Small intestine (tissue), 16 donors: ENCODE results near the gene RPL36. TPM values are rescaled to one million over a fixed set of nuclear protein-coding genes. Genes with fewer than 3 reads are reported as not detected.

Source experiments
- DNase-seq, 2 donors: peaks; one replicate each; pipeline versions ENCODE4 v3.0.0 to v3.0.0-alpha.2; 2013
- FAIRE-seq: peaks from 2 replicates; lab custom pipeline; 2012; peaks lifted over from hg19 to GRCh38; lab: Jason Lieb, UNC
- H3K27ac ChIP-seq, 3 donors: one replicate each; pipeline ENCODE4 v1.5.1; 2013; ENCODE audit warnings: low read length in 2 of 3, mild to moderate bottlenecking in 2 of 3, control low read depth in 1 of 3, inconsistent platforms in 1 of 3, low read depth in 1 of 3, moderate library complexity in 1 of 3
- H3K27me3 ChIP-seq, 3 donors: one replicate each; pipeline ENCODE4 v1.6.1; 2013; ENCODE audit warnings: low read length in 3 of 3, inconsistent platforms in 1 of 3; ENCODE audit not compliant: control insufficient read depth in 3 of 3, insufficient read depth in 3 of 3
- H3K36me3 ChIP-seq, 3 donors: one replicate each; pipeline ENCODE4 v1.6.1; 2013; ENCODE audit warnings: low read length in 3 of 3, inconsistent platforms in 1 of 3, low read depth in 1 of 3, mild to moderate bottlenecking in 1 of 3, moderate library complexity in 1 of 3; ENCODE audit not compliant: control insufficient read depth in 3 of 3, insufficient read depth in 2 of 3
- H3K4me1 ChIP-seq, 3 donors: one replicate each; pipeline ENCODE4 v1.6.1; 2013; ENCODE audit warnings: low read length in 2 of 3, inconsistent platforms in 1 of 3, low read depth in 1 of 3, mild to moderate bottlenecking in 1 of 3, moderate library complexity in 1 of 3; ENCODE audit not compliant: control insufficient read depth in 3 of 3, insufficient read depth in 2 of 3
- H3K4me3 ChIP-seq, 3 donors: one replicate each; pipeline ENCODE4 v1.5.1; 2013; ENCODE audit warnings: low read length in 3 of 3, control low read depth in 1 of 3, inconsistent platforms in 1 of 3, low read depth in 1 of 3, mild to moderate bottlenecking in 1 of 3, moderate library complexity in 1 of 3
- H3K9me3 ChIP-seq, 2 donors: one replicate each; pipeline ENCODE4 v1.6.1; 2013; ENCODE audit warnings: low read depth in 1 of 2, low read length in 1 of 2; ENCODE audit not compliant: control insufficient read depth in 2 of 2, insufficient read depth in 1 of 2
- WGBS, 3 donors: extraction: QIAGEN DNeasy Blood & Tissue Kit; methylation state at CpG; one replicate each; pipeline ENCODE4 v1.1.7; 2013; 5-methylcytosine and 5-hydroxymethylcytosine counted together
- long read RNA-seq, 10 donors: transcript quantifications; one replicate each; lab custom pipeline, GENCODE V29; 2026
- polyA plus RNA-seq, 4 donors: library from polyadenylated mRNA; stranded (reverse) in 3 of 4; unstranded in 1 of 4; fragments of 200-250 nt in 3 of 4; fragments of 120-200 nt in 1 of 4; gene quantifications; one replicate each; pipeline versions ENCODE4 v1.2.1 to v1.2.3, GENCODE V29; 2013
- donor health status: healthy with polysubstance abuse.
- donor health status: control.
- donor health status: control.
- donor health status: Bipolar disorder and iron deficiency.
- donor health status: healthy.

Gene RPL36
- polyA plus RNA-seq: 1,000 to 10,000 TPM in 3 of 4 donors, 100 to 1,000 TPM in 1; 945 to 1,946 (median 1,407) TPM
- long read RNA-seq, donor 1: 0 reads
- long read RNA-seq, donor 2, transcript RPL36-201 (4 exons, 707 nt): major isoform, 467 of 582 reads
- long read RNA-seq, donor 2, transcript RPL36-204 (3 exons, 452 nt): minor isoform, 6 of 582 reads
- long read RNA-seq, donor 2, transcript RPL36-202 (3 exons, 556 nt): minor isoform, 63 of 582 reads
- long read RNA-seq, donor 2, partial matches to known transcripts: 27 of 582 reads
- long read RNA-seq, donor 2, other reads (novel, unspliced or antisense): 18 of 582 reads
- long read RNA-seq, donor 3, transcript RPL36-201 (4 exons, 707 nt): major isoform, 592 of 871 reads
- long read RNA-seq, donor 3, transcript RPL36-204 (3 exons, 452 nt): minor isoform, 11 of 871 reads
- long read RNA-seq, donor 3, transcript RPL36-202 (3 exons, 556 nt): minor isoform, 182 of 871 reads
- long read RNA-seq, donor 3, partial matches to known transcripts: 66 of 871 reads
- long read RNA-seq, donor 3, other reads (novel, unspliced or antisense): 20 of 871 reads
- long read RNA-seq, donor 4, transcript RPL36-201 (4 exons, 707 nt): major isoform, 23 of 26 reads
- long read RNA-seq, donor 4, partial matches to known transcripts: 0 of 26 reads
- long read RNA-seq, donor 4, other reads (novel, unspliced or antisense): 0 of 26 reads
- long read RNA-seq, donor 5, transcript RPL36-202 (3 exons, 556 nt): minor isoform, 76 of 496 reads
- long read RNA-seq, donor 5, transcript RPL36-201 (4 exons, 707 nt): major isoform, 264 of 496 reads
- long read RNA-seq, donor 5, partial matches to known transcripts: 76 of 496 reads
- long read RNA-seq, donor 5, other reads (novel, unspliced or antisense): 77 of 496 reads
- long read RNA-seq, donor 6, transcript RPL36-202 (3 exons, 556 nt): minor isoform, 159 of 1,002 reads
- long read RNA-seq, donor 6, transcript RPL36-201 (4 exons, 707 nt): major isoform, 769 of 1,002 reads
- long read RNA-seq, donor 6, partial matches to known transcripts: 47 of 1,002 reads
- long read RNA-seq, donor 6, other reads (novel, unspliced or antisense): 22 of 1,002 reads
- long read RNA-seq, donor 7, transcript RPL36-202 (3 exons, 556 nt): minor isoform, 150 of 1,084 reads
- long read RNA-seq, donor 7, transcript RPL36-201 (4 exons, 707 nt): major isoform, 801 of 1,084 reads
- long read RNA-seq, donor 7, partial matches to known transcripts: 71 of 1,084 reads
- long read RNA-seq, donor 7, other reads (novel, unspliced or antisense): 57 of 1,084 reads
- long read RNA-seq, donor 8, transcript RPL36-202 (3 exons, 556 nt): minor isoform, 20 of 158 reads
- long read RNA-seq, donor 8, transcript RPL36-201 (4 exons, 707 nt): major isoform, 137 of 158 reads
- long read RNA-seq, donor 8, partial matches to known transcripts: 0 of 158 reads
- long read RNA-seq, donor 8, other reads (novel, unspliced or antisense): 0 of 158 reads
- long read RNA-seq, donor 9, transcript RPL36-201 (4 exons, 707 nt): major isoform, 174 of 217 reads
- long read RNA-seq, donor 9, transcript RPL36-202 (3 exons, 556 nt): minor isoform, 31 of 217 reads
- long read RNA-seq, donor 9, partial matches to known transcripts: 11 of 217 reads
- long read RNA-seq, donor 9, other reads (novel, unspliced or antisense): 0 of 217 reads
- long read RNA-seq, donor 10, transcript RPL36-202 (3 exons, 556 nt): minor isoform, 154 of 1,018 reads
- long read RNA-seq, donor 10, transcript RPL36-204 (3 exons, 452 nt): minor isoform, 7 of 1,018 reads
- long read RNA-seq, donor 10, transcript RPL36-201 (4 exons, 707 nt): major isoform, 799 of 1,018 reads
- long read RNA-seq, donor 10, partial matches to known transcripts: 23 of 1,018 reads
- long read RNA-seq, donor 10, other reads (novel, unspliced or antisense): 31 of 1,018 reads

DNA sequence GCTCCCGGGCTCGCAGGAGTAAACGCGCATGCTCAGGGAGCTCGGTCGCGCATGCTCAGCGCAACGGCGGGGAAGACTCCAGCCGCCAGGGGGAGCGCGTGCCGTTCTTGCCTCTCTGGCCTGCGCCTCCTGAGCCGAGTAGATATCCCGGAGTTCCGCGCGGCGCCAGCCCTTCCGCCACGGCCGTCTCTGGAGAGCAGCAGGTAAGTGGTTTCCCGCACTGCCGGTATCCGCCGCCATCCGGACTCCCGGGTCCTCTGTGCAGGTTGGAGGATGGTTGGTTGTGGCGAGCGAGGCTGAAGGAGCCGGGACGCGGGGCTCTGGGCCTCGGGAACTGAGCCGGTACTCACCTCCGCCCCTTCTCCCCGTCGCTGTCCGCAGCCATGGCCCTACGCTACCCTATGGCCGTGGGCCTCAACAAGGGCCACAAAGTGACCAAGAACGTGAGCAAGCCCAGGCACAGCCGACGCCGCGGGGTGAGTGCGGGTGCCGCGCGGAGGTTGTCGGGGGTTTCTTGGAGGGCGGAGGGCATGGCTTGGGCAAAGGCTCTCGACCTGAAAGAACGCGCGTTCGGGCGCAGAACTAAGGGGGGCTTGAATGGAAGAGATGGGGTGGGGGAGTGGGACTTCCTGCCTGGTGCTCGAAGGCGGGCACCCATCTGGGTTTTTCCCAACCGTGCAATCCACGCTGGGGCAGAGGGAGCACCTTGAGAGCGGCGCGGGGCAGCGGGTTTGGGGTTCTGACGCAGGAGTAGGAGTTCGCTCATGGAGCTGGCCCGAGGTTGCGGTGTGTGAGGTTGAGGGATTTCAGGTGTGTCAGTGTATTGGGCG lies at the start of gene RPL36:
Gene RPL36 (plus strand): TSS at position 171 of the 830 bp plus-strand sequence. CDS start 213 bp downstream, at position 384.
- Histone ChIP-seq H3K9me3 (no peaks in the 10 kb centered on the region), H3K36me3 (peaks cover 3 to 45% (median 3%) of the 10 kb centered on the region in 3 donors), H3K27ac (peak within 1 kb of the TSS; percentile 84 to 90 (median 87)), H3K4me3 (peak within 1 kb of the TSS; percentile 67 to 94 (median 72)), H3K4me1 (peaks cover 0 to 21% (median 0%) of the 10 kb centered on the region in 3 donors), H3K27me3 (no peaks in the 10 kb centered on the region)
- FAIRE-seq: no peak
- peak; percentile 97 to 99 for DNase-seq
- WGBS, 3 donors: 0 to 1% (median 1%) methylated on average over 63 to 73 of the region's 73 CpGs

- Histone ChIP-seq H3K27me3 (no peaks in the 10 kb centered on the region), H3K36me3 (peaks cover 15 to 51% (median 17%) of the 10 kb centered on the region in 3 donors), H3K4me1 (no peaks in the 10 kb centered on the region), H3K4me3 (no peak overlapping the region), H3K27ac (no peak overlapping the region), H3K9me3 (no peaks in the 10 kb centered on the region)
- DNase-seq (no peak), FAIRE-seq (no peak)
- 91 to 97% (median 95%) methylated on average over 4 of the region's 4 CpGs for WGBS, 3 donors
Observed at GRCh38 chr19:5641171-5641570, 48.9 kb upstream of the RPL36 start.

DNA sequence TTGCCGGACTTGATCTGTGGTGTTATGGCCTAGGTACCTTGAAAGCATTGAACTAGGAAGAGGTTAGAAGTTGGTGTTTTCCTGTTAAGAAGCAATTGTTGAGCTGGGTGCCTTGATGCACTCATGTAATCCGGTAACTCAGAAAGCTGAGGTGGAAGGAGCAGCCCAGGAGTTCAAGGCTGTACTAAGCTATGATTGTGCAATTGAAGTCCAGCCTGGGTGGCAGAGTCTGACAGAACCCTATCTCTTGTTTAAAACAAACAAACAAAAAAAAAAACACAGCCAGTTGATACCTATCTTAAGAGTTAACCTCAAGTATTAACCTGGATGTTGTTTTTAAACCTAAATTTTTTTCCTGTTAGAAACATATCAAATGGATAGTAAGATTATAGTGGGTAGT lies 47.9 kb upstream of the RPL36 start:
- Histone ChIP-seq H3K4me1 (no peaks in the 10 kb centered on the region), H3K27ac (no peak overlapping the region), H3K36me3 (peaks cover 15 to 56% (median 23%) of the 10 kb centered on the region in 3 donors), H3K27me3 (no peaks in the 10 kb centered on the region), H3K4me3 (no peak overlapping the region), H3K9me3 (no peaks in the 10 kb centered on the region)
- WGBS, 3 donors: 77 to 88% (median 81%) methylated on average over 2 of the region's 2 CpGs
- peak in 1 of 2 donors; percentile 18 for DNase-seq
- FAIRE-seq: no peak

GRCh38 chr19:5643060-5643459 lies 47.0 kb upstream of the RPL36 start:
- H3K27me3 ChIP-seq: no peaks in the 10 kb centered on the region
- no peak for DNase-seq
- 89 to 91% (median 91%) methylated on average over 4 of the region's 4 CpGs for WGBS, 3 donors
- no peak overlapping the region for H3K27ac ChIP-seq
- H3K36me3 ChIP-seq: peaks cover 19 to 59% (median 30%) of the 10 kb centered on the region in 3 donors
- FAIRE-seq: no peak
- no peaks in the 10 kb centered on the region for H3K9me3 ChIP-seq
- H3K4me1 ChIP-seq: no peaks in the 10 kb centered on the region
- no peak overlapping the region for H3K4me3 ChIP-seq

- DNase-seq: no peak
- Histone ChIP-seq H3K9me3 (no peaks in the 10 kb centered on the region), H3K4me3 (no peak overlapping the region), H3K27ac (no peak overlapping the region), H3K27me3 (no peaks in the 10 kb centered on the region), H3K4me1 (no peaks in the 10 kb centered on the region), H3K36me3 (peaks cover 19 to 53% (median 33%) of the 10 kb centered on the region in 3 donors)
- no peak for FAIRE-seq
- WGBS, 3 donors: 91 to 94% (median 93%) methylated on average over 2 of the region's 2 CpGs
Observed at GRCh38 chr19:5644037-5644436, 46.1 kb upstream of the RPL36 start.

- 84 to 91% (median 88%) methylated on average over 5 of the region's 5 CpGs for WGBS, 3 donors
Observed at GRCh38 chr19:5645409-5645808, 44.7 kb upstream of the RPL36 start.

More at GRCh38 chr19:5645409-5645808, 44.7 kb upstream of the RPL36 start:
- DNase-seq: no peak
- no peaks in the 10 kb centered on the region for H3K9me3 ChIP-seq
- no peaks in the 10 kb centered on the region for H3K27me3 ChIP-seq
- no peak for FAIRE-seq
- no peak overlapping the region for H3K4me3 ChIP-seq
- H3K4me1 ChIP-seq: no peaks in the 10 kb centered on the region
- no peak overlapping the region for H3K27ac ChIP-seq
- peaks cover 19 to 56% (median 35%) of the 10 kb centered on the region in 3 donors for H3K36me3 ChIP-seq
